ENCODE data around the gene OR5AU1. TPM values are rescaled to one million over a fixed set of nuclear protein-coding genes. Genes with fewer than 3 reads are reported as not detected.

OR5AU1 gene
- total RNA-seq, 1 experiment from 2014 or later, result not detected

GRCh38 chr14:21200752-21201461 lies 45.0 kb upstream of the OR5AU1 start:
- Histone ChIP-seq H2AFZ (ENCODE audit: low read length) (no peak overlapping the region), H3K27ac (ENCODE audit: low read length) (no peak overlapping the region), H3K4me2 (ENCODE audit: low read length) (no peak overlapping the region), H3K9me2 (replicated peaks; ENCODE audit: low read length) (no peaks in the 10 kb centered on the region), H3K9ac (ENCODE audit: low read length) (no peak overlapping the region), H3F3A (ENCODE audit: low read length, unreplicated experiment) (peaks cover 6% of the 10 kb centered on the region), H3K4me1 (ENCODE audit: insufficient read depth, low read length) (no peaks in the 10 kb centered on the region), H4K20me1 (ENCODE audit: low read length) (no peaks in the 10 kb centered on the region), H3K36me3 (ENCODE audit: low read depth, low read length) (peaks cover 12% of the 10 kb centered on the region), H3K4me3 (ENCODE audit: low read length) (no peak overlapping the region), H3K9me3 (ENCODE audit: low read length) (peaks cover 11% of the 10 kb centered on the region; the same call in 1 of the 2 replicates), H3K79me2 (ENCODE audit: low read length) (no peaks in the 10 kb centered on the region), H3K27me3 (ENCODE audit: low read length) (no peaks in the 10 kb centered on the region)
- intact Hi-C loops (cut with micrococcal nuclease), result no loop called here
- ATAC-seq (no peak), DNase-seq (no peak)
- ChIA-PET CTCF (no interaction called here), POLR2A (ENCODE audit: unreplicated experiment) (interaction anchor here (0.7 kb wide), 1 partner anchor 218 kb away, joined by 3 read pairs; no protein-coding TSS in a partner anchor)
- TF ChIP-seq EZH2 (IDR thresholded peaks at IDR 0.05; ENCODE audit: low read length, unreplicated experiment) (no peak), CTCF (conservative IDR thresholded peaks at IDR 0.05; ENCODE audit: low read depth, low read length) (no peak), EZH2phosphoT487 (IDR thresholded peaks at IDR 0.05; ENCODE audit: borderline replicate concordance, low read length) (no peak)
- no TSS peak for BruUV-seq (replicated peaks)

- H3K4me1 ChIP-seq (ENCODE audit: insufficient read depth, low read length), result no peaks in the 10 kb centered on the region
- no peak overlapping the region for H3K27ac ChIP-seq (ENCODE audit: low read length)
- H3K4me2 ChIP-seq (ENCODE audit: low read length), result no peak overlapping the region
- no peak overlapping the region for H2AFZ ChIP-seq (ENCODE audit: low read length)
- H3K9me2 ChIP-seq (replicated peaks; ENCODE audit: low read length), result no peaks in the 10 kb centered on the region
- no peak overlapping the region for H3K9ac ChIP-seq (ENCODE audit: low read length)
- H3K4me3 ChIP-seq (ENCODE audit: low read length), result no peak overlapping the region
- H3K27me3 ChIP-seq (ENCODE audit: low read length), result no peaks in the 10 kb centered on the region
- H3K9me3 ChIP-seq (ENCODE audit: low read length), result peaks cover 11% of the 10 kb centered on the region; the same call in 1 of the 2 replicates
- peak; percentile 32 for DNase-seq
- POLR2A ChIA-PET (ENCODE audit: unreplicated experiment), result no interaction called here
- TF ChIP-seq CTCF (conservative IDR thresholded peaks at IDR 0.05; ENCODE audit: low read depth, low read length), result no peak
- TF ChIP-seq EZH2phosphoT487 (IDR thresholded peaks at IDR 0.05; ENCODE audit: borderline replicate concordance, low read length), result no peak
- no peak for TF ChIP-seq EZH2 (IDR thresholded peaks at IDR 0.05; ENCODE audit: low read length, unreplicated experiment)
- CTCF ChIA-PET, result no interaction called here
- intact Hi-C loops (cut with micrococcal nuclease), result no loop called here
- peaks cover 6% of the 10 kb centered on the region for H3F3A ChIP-seq (ENCODE audit: low read length, unreplicated experiment)
- no peaks in the 10 kb centered on the region for H4K20me1 ChIP-seq (ENCODE audit: low read length)
- H3K36me3 ChIP-seq (ENCODE audit: low read depth, low read length), result peaks cover 1% of the 10 kb centered on the region; the same call in 1 of the 2 replicates
- H3K79me2 ChIP-seq (ENCODE audit: low read length), result no peaks in the 10 kb centered on the region
- peak; percentile 27 for ATAC-seq
- no TSS peak for BruUV-seq (replicated peaks)
Measured at GRCh38 chr14:21199611-21200560, 44.0 kb upstream of the OR5AU1 start.

Data from PC-3 (cell line).